NCI-H1092 treated with DMSO at 0.1 percent for 48 hours (cell line): Measurements from ENCODE around the gene LAMTOR4.

Source experiments
- DNase-seq: peaks from one replicate; lab custom pipeline; 2025; lab: John Stamatoyannopoulos, UW

LAMTOR4 gene

GRCh38 chr7:100153708-100154535 lies 5.2 kb downstream of the LAMTOR4 start:
- no peak for DNase-seq

GRCh38 chr7:100154651-100155491 lies 6.2 kb downstream of the LAMTOR4 start:
- no peak for DNase-seq

- DNase-seq, result no peak
Measured at GRCh38 chr7:100155553-100156317, 7.0 kb downstream of the LAMTOR4 start.

GRCh38 chr7:100156331-100157068 lies 7.8 kb downstream of the LAMTOR4 start:
- no peak for DNase-seq

- no peak for DNase-seq
Measured at GRCh38 chr7:100157069-100157333, 8.3 kb downstream of the LAMTOR4 start.

- DNase-seq, result no peak
Measured at GRCh38 chr7:100157334-100158228, 8.9 kb downstream of the LAMTOR4 start.

GRCh38 chr7:100158229-100159098 lies 9.7 kb downstream of the LAMTOR4 start, which contains the start of gene TRAPPC14:
Gene TRAPPC14 (minus strand): TSS chr7:100158723. CDS start chr7:100158499, 224 bp downstream.
- peak; percentile 88 for DNase-seq

- no peak for DNase-seq
Measured at GRCh38 chr7:100159099-100159623, 10.4 kb downstream of the LAMTOR4 start.

- no peak for DNase-seq
Measured at GRCh38 chr7:100160067-100160466, 11.3 kb downstream of the LAMTOR4 start.

- DNase-seq, result no peak
Measured at GRCh38 chr7:100163006-100163531, 14.4 kb downstream of the LAMTOR4 start.

- DNase-seq, result no peak
Measured at GRCh38 chr7:100163871-100164270, 15.2 kb downstream of the LAMTOR4 start.

GRCh38 chr7:100166317-100166940 lies 17.7 kb downstream of the LAMTOR4 start:
- DNase-seq, result no peak

- no peak for DNase-seq
Measured at GRCh38 chr7:100166970-100167911, 18.5 kb downstream of the LAMTOR4 start.

- DNase-seq, result no peak
Measured at GRCh38 chr7:100167912-100168323, 19.2 kb downstream of the LAMTOR4 start.

- no peak for DNase-seq
Measured at GRCh38 chr7:100169147-100169850, 20.6 kb downstream of the LAMTOR4 start.

GRCh38 chr7:100170101-100170897 lies 21.6 kb downstream of the LAMTOR4 start:
- DNase-seq, result no peak
